Ovary (tissue), 9 donors: ENCODE results near the gene BTBD8. TPM values are rescaled to one million over a fixed set of nuclear protein-coding genes. Genes with fewer than 3 reads are reported as not detected.
"Not testable (repeated sequence)": the region's sequence is repeated elsewhere in the genome, so short reads cannot be mapped to it uniquely, and the experiment has no call there.

Source experiments
- DNase-seq, 5 donors: peaks; one replicate each; pipeline ENCODE4 v3.0.0-alpha.2; 2019 to 2020
- H3K27ac ChIP-seq, 2 donors: fragments of 200-600 bp; one replicate each; pipeline versions ENCODE4 v1.5.1 to v1.8.0; 2019 to 2022
- H3K27me3 ChIP-seq: fragments of 200-600 bp; one replicate; pipeline ENCODE4 v1.8.0; 2022
- H3K36me3 ChIP-seq: fragments of 200-600 bp; sonication (generic); one replicate; pipeline ENCODE4 v1.5.1; 2019
- H3K4me1 ChIP-seq: one replicate; pipeline ENCODE4 v1.8.1; 2013; ENCODE audit warnings: mild to moderate bottlenecking, moderate library complexity; ENCODE audit not compliant: insufficient read depth
- H3K4me3 ChIP-seq: fragments of 200-600 bp; sonication (generic); one replicate; pipeline ENCODE4 v1.5.1; 2017
- H3K9me3 ChIP-seq, 2 donors: fragments of 200-600 bp in 1 of 2; sonication (generic) in 1 of 2; one replicate each; pipeline versions ENCODE4 v1.5.1 to v1.8.1; 2013 to 2019; ENCODE audit warnings: mild to moderate bottlenecking in 1 of 2, moderate library complexity in 1 of 2
- CTCF ChIP-seq, 3 donors: fragments of 450-650 bp in 2 of 3; fragments of 200-600 bp in 1 of 3; IDR thresholded peaks; one replicate each; pipeline versions ENCODE4 v1.5.1 to v1.8.0; 2016 to 2022; ENCODE audit warnings: antibody characterized with exemption in 3 of 3, mild to moderate bottlenecking in 1 of 3
- EP300 ChIP-seq: sonication (generic); formaldehyde crosslinking; IDR thresholded peaks from one replicate; pipeline ENCODE4 v1.6.1; 2017; ENCODE audit warnings: antibody characterized with exemption
- POLR2A ChIP-seq: fragments of 450-650 bp; IDR thresholded peaks from one replicate; pipeline ENCODE4 v1.6.1; 2017; ENCODE audit warnings: antibody characterized with exemption, mild to moderate bottlenecking, moderate library complexity
- WGBS, 3 donors: extraction: QIAGEN DNeasy Blood & Tissue Kit in 1 of 3; methylation state at CpG; one replicate each; pipeline versions ENCODE4 v1.1.5 to v1.1.7; 2013 to 2017; 5-methylcytosine and 5-hydroxymethylcytosine counted together
- intact Hi-C, 4 donors: fragments of 100-400 bp; cut with DNase I; formaldehyde crosslinking; loops; one replicate each; pipeline versions ENCODE4 v1.11.0 to v1.15.1; 2022 to 2023
- polyA plus RNA-seq, 2 donors: library from polyadenylated mRNA; stranded (reverse); fragments of 200-250 nt in 1 of 2; fragments of 350-450 nt in 1 of 2; fragmentation: Illumina TruSeq in 1 of 2; extraction: RNeasy Lipid Tissue Mini Kit (QIAGEN cat#74804) in 1 of 2; gene quantifications; one replicate each; pipeline ENCODE4 v1.2.3, GENCODE V29; 2013 to 2014
- total RNA-seq, 7 donors: library from RNA; depleted of rRNA in 2 of 7; stranded (reverse); fragments of >200 nt in 2 of 7; fragmentation: NEBNext Ultra II Directional in 3 of 7; extraction: Animal tissue kit (Norgen Biotek cat#: 25700) in 3 of 7; gene quantifications; one replicate each; pipeline versions ENCODE4 v1.1.0 to v1.2.4, GENCODE V29; 2016 to 2023
- donor health status: DM: no; HTN: no; CAD: no; lungs with moderate emphysema.
- donor health status: DM: no; HTN: no; CAD: no.
- donor health status: Bipolar disorder and iron deficiency.
- donor health status: DM: yes; HTN: yes; CAD: no.
- donor health status: DM: no; HTN: no; CAD: no.
- donor health status: DM: yes; HTN: yes; CAD: no.

BTBD8 gene
- total and polyA plus RNA-seq, 9 donors = 2.0 to 7.7 (median 4.7) TPM

DNA sequence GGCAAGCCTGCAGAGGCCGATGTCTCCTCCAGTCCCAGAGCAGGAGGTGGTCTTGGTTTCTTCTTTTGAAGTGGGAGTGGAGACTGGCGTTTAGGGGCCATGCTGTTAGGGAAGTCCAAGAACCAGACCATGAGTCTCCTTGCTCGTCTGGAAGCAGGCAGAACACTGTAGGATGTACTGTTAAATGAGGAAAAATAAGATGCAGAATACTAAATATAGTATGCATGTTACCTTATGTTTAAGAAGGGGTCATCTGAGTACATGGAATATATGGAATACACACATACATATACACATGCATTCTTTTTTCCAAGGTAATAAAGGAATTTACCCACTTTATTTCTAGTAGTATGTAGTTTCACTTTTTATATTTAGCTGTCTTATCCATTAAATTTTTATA is 4.8 kb upstream of the BTBD8 start, which contains the start of gene SETSIP:
TSS of gene SETSIP (minus strand) at position 101 of the 400 bp plus-strand sequence. CDS start at position 101, 0 bp downstream.
- no peak within 1 kb of the TSS for H3K27ac ChIP-seq
- no peaks in the 10 kb centered on the region for H3K27me3 ChIP-seq
- no peaks in the 10 kb centered on the region for H3K4me1 ChIP-seq
- no peaks in the 10 kb centered on the region for H3K9me3 ChIP-seq
- DNase-seq = no peak
- TF ChIP-seq EP300 (no peak), POLR2A (no peak), CTCF (IDR thresholded peaks at IDR 0.05) (no peak)
- whole genome bisulfite sequencing, 3 donors = 61 to 75% (median 65%) methylated on average over 3 of the region's 3 CpGs
- H3K36me3 ChIP-seq = no peaks in the 10 kb centered on the region
- no peak within 1 kb of the TSS for H3K4me3 ChIP-seq
- intact Hi-C loops = no loop called here

GRCh38 chr1:92076363-92076762 is 3.8 kb upstream of the BTBD8 start:
- H3K27me3 ChIP-seq = no peaks in the 10 kb centered on the region
- TF ChIP-seq POLR2A (no peak), EP300 (no peak), CTCF (IDR thresholded peaks at IDR 0.05) (no peak)
- H3K27ac ChIP-seq = no peak overlapping the region
- H3K4me1 ChIP-seq = peaks cover 1% of the 10 kb centered on the region
- H3K9me3 ChIP-seq = no peaks in the 10 kb centered on the region
- no peak overlapping the region for H3K4me3 ChIP-seq
- H3K36me3 ChIP-seq = no peaks in the 10 kb centered on the region
- intact Hi-C loops = no loop called here
- WGBS, 3 donors = 91 to 93% (median 92%) methylated on average over 5 of the region's 5 CpGs
- DNase-seq = no peak

DNA sequence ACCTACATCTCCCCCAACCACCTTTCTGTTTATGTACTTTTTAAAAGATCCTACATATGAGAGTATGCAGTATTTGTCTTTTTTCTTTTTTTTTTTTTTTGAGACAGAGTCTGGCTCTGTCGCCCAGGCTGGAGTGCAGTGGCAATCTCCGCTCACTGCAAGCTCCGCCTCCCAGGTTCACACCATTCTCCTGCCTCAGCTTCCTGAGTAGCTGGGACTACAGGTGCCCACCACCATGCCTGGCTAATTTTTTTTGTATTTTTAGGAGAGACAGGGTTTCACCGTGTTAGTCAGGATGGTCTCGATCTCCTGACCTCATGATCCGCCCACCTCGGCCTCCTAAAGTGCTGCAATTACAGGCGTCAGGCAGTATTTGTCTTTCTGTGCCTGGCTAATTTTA is 2.1 kb upstream of the BTBD8 start:
- 89 to 94% (median 92%) methylated on average over 8 of the region's 8 CpGs for WGBS, 3 donors
- H3K4me1 ChIP-seq, H3K27me3 ChIP-seq, H3K36me3 ChIP-seq, H3K4me3 ChIP-seq, intact Hi-C loops, DNase-seq, H3K9me3 ChIP-seq, H3K27ac ChIP-seq: not testable (repeated sequence)

- peaks cover 1% of the 10 kb centered on the region for H3K4me1 ChIP-seq
- no peaks in the 10 kb centered on the region for H3K27me3 ChIP-seq
- no peak overlapping the region for H3K4me3 ChIP-seq
- WGBS, 3 donors = 88 to 94% (median 91%) methylated on average over 7 of the region's 7 CpGs
- no peaks in the 10 kb centered on the region for H3K9me3 ChIP-seq
- H3K27ac ChIP-seq = no peak overlapping the region
- intact Hi-C loops = no loop called here
- H3K36me3 ChIP-seq = no peaks in the 10 kb centered on the region
- TF ChIP-seq EP300 (no peak), CTCF (IDR thresholded peaks at IDR 0.05) (no peak), POLR2A (no peak)
- DNase-seq = peak in 1 of 5 donors; percentile 23
Observed at GRCh38 chr1:92079441-92079840, 704 bp upstream of the BTBD8 start.

DNA sequence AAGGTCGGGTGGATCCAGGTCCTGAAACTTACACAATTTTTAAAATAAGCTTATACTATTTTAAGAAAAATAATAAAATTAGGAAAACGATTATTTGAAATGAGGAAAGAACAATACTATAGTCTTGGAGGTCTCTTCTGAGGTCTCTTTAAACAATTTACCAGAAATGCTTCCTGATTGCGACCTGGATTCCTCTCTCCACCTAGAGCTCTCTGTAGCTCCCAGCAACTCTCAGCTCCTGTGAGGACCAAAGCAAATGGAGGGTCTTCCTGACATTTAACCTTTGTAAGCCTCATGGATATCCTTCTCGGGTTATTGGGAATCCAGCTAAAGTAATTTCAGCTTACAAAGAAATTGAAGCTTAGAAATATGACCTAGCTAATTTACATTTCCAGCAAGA is 886 bp downstream of the BTBD8 start:
- Histone ChIP-seq H3K27ac (peak overlapping the region; percentile 40 to 66), H3K9me3 (peaks cover 0 to 7% of the 10 kb centered on the region in 2 donors), H3K4me3 (peak overlapping the region; percentile 67), H3K36me3 (no peaks in the 10 kb centered on the region), H3K27me3 (no peaks in the 10 kb centered on the region), H3K4me1 (peaks cover 1% of the 10 kb centered on the region)
- no peak for DNase-seq
- no peak for TF ChIP-seq CTCF (IDR thresholded peaks at IDR 0.05)
- no peak for TF ChIP-seq EP300
- no peak for TF ChIP-seq POLR2A
- intact Hi-C loops = no loop called here
- WGBS, 3 donors = 29 to 34% (median 32%) methylated on average over 4 of the region's 4 CpGs
